ENCODE measurements around the gene IL1RN. TPM values are rescaled to one million over a fixed set of nuclear protein-coding genes. Genes with fewer than 3 reads are reported as not detected.

Gene IL1RN
- total and polyA plus RNA-seq, 2 experiments from 2014 or later: not detected

DNA sequence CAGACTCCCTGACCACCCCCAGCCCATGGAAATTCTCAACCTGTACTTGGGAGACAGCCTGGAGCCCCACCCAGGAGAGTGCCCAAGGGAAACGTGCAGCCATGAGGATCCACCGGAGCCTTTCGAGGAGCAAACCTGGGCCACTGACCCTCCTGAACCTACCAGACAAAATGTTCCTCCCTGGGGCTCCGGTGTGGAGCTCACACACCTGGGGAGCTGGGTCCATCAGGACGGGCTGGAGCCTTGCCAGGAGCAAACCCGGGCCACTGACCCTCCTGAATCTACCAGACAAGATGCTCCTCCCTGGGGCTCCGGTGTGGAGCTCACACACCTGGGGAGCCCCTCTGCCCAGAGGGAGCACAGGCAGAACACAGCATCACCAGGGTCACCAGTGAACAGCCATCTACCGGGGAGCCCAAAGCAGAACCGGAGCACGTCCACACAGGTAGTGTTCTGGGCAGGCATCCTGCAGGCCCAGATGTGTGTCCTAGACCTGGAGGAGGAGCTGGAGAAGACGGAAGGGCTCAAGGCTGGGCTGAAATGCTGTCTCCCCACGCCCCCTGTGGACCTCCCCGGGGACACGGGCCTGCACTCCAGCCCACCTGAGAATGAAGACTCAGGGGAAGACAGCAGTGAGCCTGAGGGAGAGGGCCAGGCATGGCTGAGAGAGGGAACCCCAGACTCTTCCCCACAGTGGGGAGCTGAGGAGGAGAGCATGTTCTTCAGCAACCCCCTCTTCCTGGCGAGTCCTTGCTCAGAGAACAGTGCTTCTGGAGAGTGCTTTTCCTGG, 55.3 kb downstream of the IL1RN start:
- Histone ChIP-seq H3F3A (ENCODE audit: insufficient read depth) (no peaks in the 10 kb centered on the region), H3K4me3 (no peak overlapping the region), H3K9ac (no peak overlapping the region), H3K4me1 (ENCODE audit: insufficient read depth) (no peaks in the 10 kb centered on the region), H3K79me2 (ENCODE audit: insufficient read depth) (no peaks in the 10 kb centered on the region), H4K20me1 (ENCODE audit: insufficient read depth) (no peaks in the 10 kb centered on the region), H3K4me2 (ENCODE audit: unreplicated experiment) (no peak overlapping the region), H3K36me3 (ENCODE audit: low read depth) (no peaks in the 10 kb centered on the region), H2AFZ (no peak overlapping the region), H3K9me3 (ENCODE audit: low read depth) (no peaks in the 10 kb centered on the region), H3K27me3 (replicated peaks; ENCODE audit: insufficient read depth) (no peaks in the 10 kb centered on the region), H3K9me2 (ENCODE audit: insufficient read depth) (no peaks in the 10 kb centered on the region), H3K27ac (no peak overlapping the region)
- no peak for DNase-seq
- WGBS, 2 experiments (ENCODE audit: low coverage in 1 of 2, low lambda C conversion rate in 2 of 2, missing lambda C conversion rate in 2 of 2): 78 to 79% methylated on average over 15 of the region's 15 CpGs
- in situ Hi-C loops (cut with MboI): no loop called here
- TF ChIP-seq EZH2 (IDR thresholded peaks at IDR 0.05; ENCODE audit: insufficient read depth, poor library complexity, severe bottlenecking) (no peak), EZH2phosphoT487 (IDR thresholded peaks at IDR 0.05; ENCODE audit: insufficient read depth, low read depth) (no peak)

DNA sequence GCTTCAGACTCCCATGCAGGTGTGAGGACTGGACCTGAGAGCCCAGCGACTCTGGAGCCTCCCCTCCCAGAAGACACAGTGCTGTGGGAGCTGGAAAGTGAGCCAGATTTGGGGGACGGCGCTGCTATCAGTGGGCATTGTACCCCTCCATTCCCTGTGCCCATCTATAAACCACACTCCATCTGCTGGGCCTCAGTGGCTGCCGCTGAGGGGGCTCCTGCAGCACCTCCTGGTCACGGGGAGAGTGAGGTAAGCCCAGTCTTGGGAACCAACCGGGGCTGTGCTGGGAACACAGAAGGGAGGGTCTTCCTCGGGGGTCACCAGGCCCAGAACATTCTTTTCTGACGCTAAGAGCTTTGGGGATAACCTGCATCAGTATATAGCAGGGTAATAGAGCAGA, 55.9 kb downstream of the IL1RN start:
- Histone ChIP-seq H3K4me1 (ENCODE audit: insufficient read depth) (no peaks in the 10 kb centered on the region), H3K27me3 (replicated peaks; ENCODE audit: insufficient read depth) (no peaks in the 10 kb centered on the region), H3K27ac (no peak overlapping the region), H3K4me3 (no peak overlapping the region), H3K9ac (no peak overlapping the region), H3K36me3 (ENCODE audit: low read depth) (no peaks in the 10 kb centered on the region), H2AFZ (no peak overlapping the region), H4K20me1 (ENCODE audit: insufficient read depth) (no peaks in the 10 kb centered on the region), H3F3A (ENCODE audit: insufficient read depth) (no peaks in the 10 kb centered on the region), H3K9me3 (ENCODE audit: low read depth) (no peaks in the 10 kb centered on the region), H3K79me2 (ENCODE audit: insufficient read depth) (no peaks in the 10 kb centered on the region), H3K4me2 (ENCODE audit: unreplicated experiment) (no peak overlapping the region), H3K9me2 (ENCODE audit: insufficient read depth) (no peaks in the 10 kb centered on the region)
- in situ Hi-C loops (cut with MboI): no loop called here
- WGBS, 2 experiments (ENCODE audit: low coverage in 1 of 2, low lambda C conversion rate in 2 of 2, missing lambda C conversion rate in 2 of 2): 81 to 85% methylated on average over 7 of the region's 8 CpGs
- TF ChIP-seq EZH2 (IDR thresholded peaks at IDR 0.05; ENCODE audit: insufficient read depth, poor library complexity, severe bottlenecking): no peak
- no peak for TF ChIP-seq EZH2phosphoT487 (IDR thresholded peaks at IDR 0.05; ENCODE audit: insufficient read depth, low read depth)
- DNase-seq: no peak

Small RNAs within 50 kb of the gene (small RNA-seq; reads per million reads assigned to genes)
- not detected for gene RNU6-1180P (ENCODE audit: low read depth, low replicate concordance)

Other genes starting within 250 kb of the IL1RN start
- gene IL37, start 216.4 kb upstream of the IL1RN start, total RNA-seq (2014; rRNA removed; shearing (Covaris generic)): not detected in 2 replicates
- gene IL37, start 216.4 kb upstream of the IL1RN start, polyA plus RNA-seq (2016; fragmentation: Nextera tagmentation; extraction: Ambion mirVana): not detected in 2 replicates
- gene IL36G, start 149.6 kb upstream of the IL1RN start, total RNA-seq (2014; rRNA removed; shearing (Covaris generic)): not detected in 2 replicates
- gene IL36G, start 149.6 kb upstream of the IL1RN start, polyA plus RNA-seq (2016; fragmentation: Nextera tagmentation; extraction: Ambion mirVana): not detected in 2 replicates
- not detected in 2 replicates for gene IL36A, start 122.1 kb upstream of the IL1RN start, total RNA-seq (2014; rRNA removed; shearing (Covaris generic))
- gene IL36A, start 122.1 kb upstream of the IL1RN start, polyA plus RNA-seq (2016; fragmentation: Nextera tagmentation; extraction: Ambion mirVana): not detected in 2 replicates
- gene IL36B, start 74.7 kb upstream of the IL1RN start, total RNA-seq (2014; rRNA removed; shearing (Covaris generic)): not detected in 2 replicates
- gene IL36B, start 74.7 kb upstream of the IL1RN start, polyA plus RNA-seq (2016; fragmentation: Nextera tagmentation; extraction: Ambion mirVana): not detected in 2 replicates
- gene IL36RN, start 68.4 kb upstream of the IL1RN start, total RNA-seq (2014; rRNA removed; shearing (Covaris generic)): not detected in 2 replicates
- not detected in 2 replicates for gene IL36RN, start 68.4 kb upstream of the IL1RN start, polyA plus RNA-seq (2016; fragmentation: Nextera tagmentation; extraction: Ambion mirVana)
- not detected in 2 replicates for gene IL1F10, start 59.6 kb upstream of the IL1RN start, total RNA-seq (2014; rRNA removed; shearing (Covaris generic))
- not detected in 2 replicates for gene IL1F10, start 59.6 kb upstream of the IL1RN start, polyA plus RNA-seq (2016; fragmentation: Nextera tagmentation; extraction: Ambion mirVana)
- 2.8 and 6.1 TPM in 2 replicates for gene PSD4, start 46.4 kb downstream of the IL1RN start, total RNA-seq (2014; rRNA removed; shearing (Covaris generic))
- 0.63 and 1.1 TPM in 2 replicates for gene PSD4, start 46.4 kb downstream of the IL1RN start, polyA plus RNA-seq (2016; fragmentation: Nextera tagmentation; extraction: Ambion mirVana)
- 2.1 and 5.8 TPM in 2 replicates for gene PAX8, start 151.3 kb downstream of the IL1RN start, total RNA-seq (2014; rRNA removed; shearing (Covaris generic))
- gene PAX8, start 151.3 kb downstream of the IL1RN start, polyA plus RNA-seq (2016; fragmentation: Nextera tagmentation; extraction: Ambion mirVana): 13.1 and 20.4 TPM in 2 replicates